ENCODE data around the gene TBX21.

DNA sequence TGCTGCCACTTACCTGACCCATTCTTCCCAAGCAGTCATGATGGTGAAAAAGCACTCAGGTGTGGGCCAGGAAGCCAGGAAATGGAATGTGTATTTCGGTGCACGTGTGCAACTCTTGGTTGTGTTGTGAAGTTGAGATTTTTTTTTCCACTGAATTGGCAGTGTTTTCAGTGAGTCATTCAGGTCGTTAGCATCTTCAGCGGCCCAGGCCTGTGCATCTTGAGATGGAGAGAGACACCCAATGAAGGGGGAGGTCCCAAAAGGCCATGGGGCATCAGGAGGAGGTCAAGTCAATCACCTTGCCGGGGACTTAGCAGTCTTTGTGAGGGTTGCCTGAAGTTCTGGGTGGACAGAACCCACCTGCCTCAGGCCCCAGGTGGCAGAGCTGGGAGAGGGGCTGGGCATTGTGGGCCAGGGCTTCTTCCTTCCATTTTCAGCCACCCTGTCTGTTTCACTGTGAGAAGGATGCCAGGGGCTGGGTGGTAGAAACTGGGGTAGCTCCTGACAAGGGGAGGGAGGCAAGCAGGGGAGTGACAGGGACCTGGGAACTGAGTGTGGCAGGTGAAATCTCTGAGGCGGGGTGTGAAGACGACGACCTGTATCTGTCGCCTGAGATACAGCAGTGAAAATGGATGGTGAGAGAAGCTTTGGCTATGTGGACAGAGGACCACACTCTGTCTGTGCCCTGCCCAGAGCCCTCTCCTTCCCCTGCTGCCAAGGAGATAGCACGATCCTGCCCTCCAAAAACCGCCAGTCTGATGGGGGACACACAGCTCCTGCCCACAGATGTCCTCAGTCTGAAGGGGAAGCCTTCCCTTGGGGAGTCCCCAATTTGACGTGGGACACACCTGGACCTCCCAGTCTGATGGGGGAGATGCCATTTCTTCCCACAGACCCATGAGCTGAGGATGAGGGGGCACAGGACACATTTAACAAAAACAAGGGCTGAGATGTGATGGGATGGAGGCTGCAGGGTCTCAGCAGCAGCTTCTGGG, 27.2 kb upstream of the TBX21 start:
- TF ChIP-seq, protein P1, sequence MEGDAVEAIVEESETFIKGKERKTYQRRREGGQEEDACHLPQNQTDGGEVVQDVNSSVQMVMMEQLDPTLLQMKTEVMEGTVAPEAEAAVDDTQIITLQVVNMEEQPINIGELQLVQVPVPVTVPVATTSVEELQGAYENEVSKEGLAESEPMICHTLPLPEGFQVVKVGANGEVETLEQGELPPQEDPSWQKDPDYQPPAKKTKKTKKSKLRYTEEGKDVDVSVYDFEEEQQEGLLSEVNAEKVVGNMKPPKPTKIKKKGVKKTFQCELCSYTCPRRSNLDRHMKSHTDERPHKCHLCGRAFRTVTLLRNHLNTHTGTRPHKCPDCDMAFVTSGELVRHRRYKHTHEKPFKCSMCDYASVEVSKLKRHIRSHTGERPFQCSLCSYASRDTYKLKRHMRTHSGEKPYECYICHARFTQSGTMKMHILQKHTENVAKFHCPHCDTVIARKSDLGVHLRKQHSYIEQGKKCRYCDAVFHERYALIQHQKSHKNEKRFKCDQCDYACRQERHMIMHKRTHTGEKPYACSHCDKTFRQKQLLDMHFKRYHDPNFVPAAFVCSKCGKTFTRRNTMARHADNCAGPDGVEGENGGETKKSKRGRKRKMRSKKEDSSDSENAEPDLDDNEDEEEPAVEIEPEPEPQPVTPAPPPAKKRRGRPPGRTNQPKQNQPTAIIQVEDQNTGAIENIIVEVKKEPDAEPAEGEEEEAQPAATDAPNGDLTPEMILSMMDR (IDR thresholded peaks at IDR 0.05 in 2 of 3, conservative IDR thresholded peaks at IDR 0.05 in 1 of 3; ENCODE audit: insufficient read depth in 2 of 3, low read depth in 1 of 3, low read length in 3 of 3), result no peak
- no peak for TF ChIP-seq TEAD4 (IDR thresholded peaks at IDR 0.05; ENCODE audit: low read length)
- no peak for TF ChIP-seq TEAD4 (CRISPR knock-in tag; IDR thresholded peaks at IDR 0.05; ENCODE audit: borderline replicate concordance)
- no peak for TF ChIP-seq SIN3A (IDR thresholded peaks at IDR 0.05; ENCODE audit: borderline replicate concordance in 2 of 2, control insufficient read depth in 1 of 2, low read depth in 2 of 2, low read length in 2 of 2)
- TF ChIP-seq RAD21 (CRISPR knock-in tag; conservative IDR thresholded peaks at IDR 0.05 in 1 of 2, IDR thresholded peaks at IDR 0.05 in 1 of 2), result no peak
- TF ChIP-seq STAT6 (CRISPR knock-in tag; IDR thresholded peaks at IDR 0.05), result no peak
- TF ChIP-seq MEF2D (tag; conservative IDR thresholded peaks at IDR 0.05; ENCODE audit: low read depth), result no peak
- no peak for TF ChIP-seq SMARCA5 (IDR thresholded peaks at IDR 0.05)
- TF ChIP-seq, protein P2, sequence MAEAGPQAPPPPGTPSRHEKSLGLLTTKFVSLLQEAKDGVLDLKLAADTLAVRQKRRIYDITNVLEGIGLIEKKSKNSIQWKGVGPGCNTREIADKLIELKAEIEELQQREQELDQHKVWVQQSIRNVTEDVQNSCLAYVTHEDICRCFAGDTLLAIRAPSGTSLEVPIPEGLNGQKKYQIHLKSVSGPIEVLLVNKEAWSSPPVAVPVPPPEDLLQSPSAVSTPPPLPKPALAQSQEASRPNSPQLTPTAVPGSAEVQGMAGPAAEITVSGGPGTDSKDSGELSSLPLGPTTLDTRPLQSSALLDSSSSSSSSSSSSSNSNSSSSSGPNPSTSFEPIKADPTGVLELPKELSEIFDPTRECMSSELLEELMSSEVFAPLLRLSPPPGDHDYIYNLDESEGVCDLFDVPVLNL (CRISPR knock-in tag; IDR thresholded peaks at IDR 0.05; ENCODE audit: low read depth), result no peak
- TF ChIP-seq ZBTB1 (CRISPR knock-in tag; IDR thresholded peaks at IDR 0.05; ENCODE audit: borderline replicate concordance, low read depth), result no peak
- TF ChIP-seq TAL1 (IDR thresholded peaks at IDR 0.05), result no peak
- no peak for TF ChIP-seq CTBP1 (IDR thresholded peaks at IDR 0.05; ENCODE audit: borderline replicate concordance)
- TF ChIP-seq, protein P3, sequence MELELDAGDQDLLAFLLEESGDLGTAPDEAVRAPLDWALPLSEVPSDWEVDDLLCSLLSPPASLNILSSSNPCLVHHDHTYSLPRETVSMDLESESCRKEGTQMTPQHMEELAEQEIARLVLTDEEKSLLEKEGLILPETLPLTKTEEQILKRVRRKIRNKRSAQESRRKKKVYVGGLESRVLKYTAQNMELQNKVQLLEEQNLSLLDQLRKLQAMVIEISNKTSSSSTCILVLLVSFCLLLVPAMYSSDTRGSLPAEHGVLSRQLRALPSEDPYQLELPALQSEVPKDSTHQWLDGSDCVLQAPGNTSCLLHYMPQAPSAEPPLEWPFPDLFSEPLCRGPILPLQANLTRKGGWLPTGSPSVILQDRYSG (tag; conservative IDR thresholded peaks at IDR 0.05; ENCODE audit: low read depth), result no peak

Data from K562 (cell line).